Esophagus muscularis mucosa (tissue), 4 donors: ENCODE data around the gene ZNF735. TPM values are rescaled to one million over a fixed set of nuclear protein-coding genes. Genes with fewer than 3 reads are reported as not detected.
"Not testable (repeated sequence)": the region's sequence is repeated elsewhere in the genome, so short reads cannot be mapped to it uniquely, and the experiment has no call there.

Experiments
- DNase-seq: peaks from one replicate; pipeline ENCODE4 v3.0.0-alpha.2; 2017; ENCODE audit errors: extremely low spot score
- H3K27ac ChIP-seq, 4 donors: fragments of 200-600 bp; sonication (generic); replicated peaks in 1 of 4; 1 replicate in 3 of 4; 2 replicates in 1 of 4; pipeline ENCODE4 v1.5.1; 2016 to 2019; ENCODE audit warnings: mild to moderate bottlenecking in 1 of 4
- H3K27me3 ChIP-seq, 4 donors: fragments of 200-600 bp; sonication (generic); one replicate each; pipeline versions ENCODE4 v1.5.1 to v1.6.0; 2016 to 2019
- H3K36me3 ChIP-seq, 4 donors: fragments of 200-600 bp; sonication (generic); one replicate each; pipeline ENCODE4 v1.5.1; 2016 to 2019
- H3K4me1 ChIP-seq, 4 donors: fragments of 200-600 bp; sonication (generic); one replicate each; pipeline ENCODE4 v1.5.1; 2016 to 2019
- H3K4me3 ChIP-seq, 4 donors: fragments of 200-600 bp; sonication (generic); 1 replicate in 2 of 4; 2 replicates in 2 of 4; pipeline ENCODE4 v1.5.1; 2016 to 2019; ENCODE audit warnings: mild to moderate bottlenecking in 4 of 4, moderate library complexity in 1 of 4
- H3K9me3 ChIP-seq, 4 donors: fragments of 200-600 bp; sonication (generic); 1 replicate in 3 of 4; 2 replicates in 1 of 4; pipeline ENCODE4 v1.5.1; 2016 to 2019
- EP300 ChIP-seq: sonication (generic); formaldehyde crosslinking; IDR thresholded peaks from one replicate; pipeline ENCODE4 v1.6.1; 2017; ENCODE audit warnings: antibody characterized with exemption
- POLR2A ChIP-seq: fragments of 450-650 bp; IDR thresholded peaks from one replicate; pipeline ENCODE4 v1.6.1; 2017; ENCODE audit warnings: antibody characterized with exemption, moderate library complexity, mild to moderate bottlenecking, low read depth
- POLR2AphosphoS5 ChIP-seq, 2 donors: sonication (generic); formaldehyde crosslinking; IDR thresholded peaks; one replicate each; pipeline ENCODE4 v1.6.1; 2017; ENCODE audit warnings: antibody characterized with exemption in 2 of 2
- WGBS: methylation state at CpG from one replicate; pipeline ENCODE4 v1.1.5; 2018; 5-methylcytosine and 5-hydroxymethylcytosine counted together
- intact Hi-C: fragments of 100-400 bp; cut with DNase I; formaldehyde crosslinking; loops from one replicate; pipeline ENCODE4 v1.15.1; 2023
- total RNA-seq, 4 donors: library from RNA; depleted of rRNA; stranded (reverse); fragments of >200 nt; gene quantifications; one replicate each; pipeline versions ENCODE4 v1.1.0 to v1.2.1, GENCODE V29; 2016
- TF ChIP-seq, protein P1 (sequence below), 3 experiments: fragments of 200-600 bp in 2 of 3; fragments of 450-650 bp in 1 of 3; sonication (generic) in 2 of 3; IDR thresholded peaks; one replicate each; pipeline ENCODE4 v1.5.1; 2017 to 2019; ENCODE audit warnings: antibody characterized with exemption in 3 of 3, mild to moderate bottlenecking in 2 of 3, moderate library complexity in 1 of 3

Gene ZNF735
- total RNA-seq, 4 donors from 2014 or later = not detected

DNA sequence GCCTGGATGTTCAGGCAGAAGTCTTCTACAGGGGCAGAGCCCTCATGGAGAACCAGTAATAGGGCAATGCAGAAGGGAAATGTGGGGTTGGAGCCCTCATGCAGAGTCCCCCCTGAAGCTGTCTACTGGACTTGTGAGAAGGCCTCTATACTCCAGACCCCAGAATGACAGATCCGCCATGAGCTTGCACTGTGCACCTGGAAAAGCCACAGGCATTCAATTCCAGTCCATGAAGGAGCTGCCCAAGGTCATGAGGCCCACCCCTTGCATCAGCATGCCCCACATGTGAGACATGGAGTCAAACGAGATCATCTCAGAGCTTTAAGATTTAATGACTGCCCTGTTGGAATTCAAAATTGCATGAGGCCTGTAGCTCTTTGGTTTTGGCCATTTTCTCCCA is 16.4 kb downstream of the ZNF735 start:
- no peak for TF ChIP-seq EP300
- TF ChIP-seq, protein P1, sequence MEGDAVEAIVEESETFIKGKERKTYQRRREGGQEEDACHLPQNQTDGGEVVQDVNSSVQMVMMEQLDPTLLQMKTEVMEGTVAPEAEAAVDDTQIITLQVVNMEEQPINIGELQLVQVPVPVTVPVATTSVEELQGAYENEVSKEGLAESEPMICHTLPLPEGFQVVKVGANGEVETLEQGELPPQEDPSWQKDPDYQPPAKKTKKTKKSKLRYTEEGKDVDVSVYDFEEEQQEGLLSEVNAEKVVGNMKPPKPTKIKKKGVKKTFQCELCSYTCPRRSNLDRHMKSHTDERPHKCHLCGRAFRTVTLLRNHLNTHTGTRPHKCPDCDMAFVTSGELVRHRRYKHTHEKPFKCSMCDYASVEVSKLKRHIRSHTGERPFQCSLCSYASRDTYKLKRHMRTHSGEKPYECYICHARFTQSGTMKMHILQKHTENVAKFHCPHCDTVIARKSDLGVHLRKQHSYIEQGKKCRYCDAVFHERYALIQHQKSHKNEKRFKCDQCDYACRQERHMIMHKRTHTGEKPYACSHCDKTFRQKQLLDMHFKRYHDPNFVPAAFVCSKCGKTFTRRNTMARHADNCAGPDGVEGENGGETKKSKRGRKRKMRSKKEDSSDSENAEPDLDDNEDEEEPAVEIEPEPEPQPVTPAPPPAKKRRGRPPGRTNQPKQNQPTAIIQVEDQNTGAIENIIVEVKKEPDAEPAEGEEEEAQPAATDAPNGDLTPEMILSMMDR (IDR thresholded peaks at IDR 0.05) = no peak
- no peak for TF ChIP-seq POLR2A
- TF ChIP-seq POLR2AphosphoS5 (IDR thresholded peaks at IDR 0.05) = no peak
- peak; percentile 75 for DNase-seq
- H3K9me3 ChIP-seq = peaks cover 0 to 48% (median 37%) of the 10 kb centered on the region in 4 donors
- intact Hi-C loops = no loop called here
- 44% methylated on average over 1 of the region's 2 CpGs for WGBS
- H3K27ac ChIP-seq = no peak overlapping the region
- H3K36me3 ChIP-seq = no peaks in the 10 kb centered on the region
- no peaks in the 10 kb centered on the region for H3K27me3 ChIP-seq
- H3K4me3 ChIP-seq = no peak overlapping the region
- no peaks in the 10 kb centered on the region for H3K4me1 ChIP-seq

DNA sequence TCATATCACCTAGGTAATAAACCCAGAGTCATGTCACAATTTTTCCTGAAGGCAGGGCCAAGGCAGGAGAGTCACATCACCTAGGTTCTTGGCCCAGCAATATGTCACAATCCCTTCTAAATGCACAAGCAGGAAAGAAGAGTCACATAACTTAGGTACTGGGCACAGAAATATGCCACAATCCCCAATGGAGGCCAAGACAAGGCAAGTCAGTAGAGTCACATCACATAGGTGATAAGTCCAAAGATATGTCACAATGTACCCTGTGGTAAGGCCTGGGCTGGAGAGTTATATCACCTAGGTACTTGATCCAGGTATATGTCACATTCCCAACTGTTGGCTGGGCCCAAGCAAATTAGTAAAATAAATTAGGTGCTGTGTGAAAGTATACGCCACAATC is 21.2 kb downstream of the ZNF735 start, which contains the start of gene ZNF679:
TSS of gene ZNF679 (plus strand) at position 301 of the 400 bp plus-strand sequence. CDS start 20,644 bp downstream, outside the sequence.
- H3K36me3 ChIP-seq, intact Hi-C loops, H3K27me3 ChIP-seq, H3K4me1 ChIP-seq, H3K4me3 ChIP-seq, H3K27ac ChIP-seq, DNase-seq: not testable (repeated sequence)
- 95% methylated on average over 1 of the region's 1 CpG for WGBS
- peaks cover 0 to 14% (median 8%) of the 10 kb centered on the region in 4 donors for H3K9me3 ChIP-seq

DNA sequence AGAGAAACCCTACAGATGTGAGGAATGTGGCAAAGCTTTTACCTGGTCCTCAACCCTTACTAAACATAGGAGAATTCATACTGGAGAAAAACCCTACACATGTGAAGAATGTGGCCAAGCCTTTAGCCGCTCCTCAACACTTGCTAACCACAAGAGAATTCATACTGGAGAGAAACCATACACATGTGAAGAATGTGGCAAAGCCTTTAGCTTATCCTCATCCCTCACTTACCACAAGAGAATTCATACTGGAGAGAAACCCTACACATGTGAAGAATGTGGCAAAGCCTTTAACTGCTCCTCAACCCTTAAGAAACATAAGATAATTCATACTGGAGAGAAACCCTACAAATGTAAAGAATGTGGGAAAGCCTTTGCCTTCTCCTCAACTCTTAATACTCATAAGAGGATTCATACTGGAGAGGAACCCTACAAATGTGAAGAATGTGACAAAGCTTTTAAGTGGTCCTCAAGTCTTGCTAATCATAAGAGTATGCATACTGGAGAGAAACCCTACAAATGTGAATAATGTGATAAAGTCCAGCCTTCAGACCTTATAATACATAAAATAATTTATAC is 59.4 kb downstream of the ZNF735 start:
- 86% methylated on average over 1 of the region's 1 CpG for WGBS
- no peak overlapping the region for H3K27ac ChIP-seq
- DNase-seq = no peak
- no peak overlapping the region for H3K4me3 ChIP-seq
- intact Hi-C loops = no loop called here
- H3K36me3 ChIP-seq = no peaks in the 10 kb centered on the region
- TF ChIP-seq, protein P1 (IDR thresholded peaks at IDR 0.05) = no peak
- no peak for TF ChIP-seq POLR2AphosphoS5 (IDR thresholded peaks at IDR 0.05)
- no peak for TF ChIP-seq EP300
- no peak for TF ChIP-seq POLR2A
- H3K27me3 ChIP-seq = no peaks in the 10 kb centered on the region
- H3K4me1 ChIP-seq = no peaks in the 10 kb centered on the region
- peaks cover 0 to 42% (median 31%) of the 10 kb centered on the region in 4 donors for H3K9me3 ChIP-seq

Other genes with a start within 250 kb of the ZNF735 start
- gene ZNF722, start 208.4 kb upstream of the ZNF735 start, total RNA-seq = not detected
- 1 to 10 TPM in 3 of 4 donors, under 1 TPM in 1; 0.65 to 5.8 (median 3.4) TPM for gene ZNF727, start 161.8 kb upstream of the ZNF735 start, total RNA-seq
- not detected for gene ZNF679, start 21.3 kb downstream of the ZNF735 start, total RNA-seq
- gene ZNF736, start 106.8 kb downstream of the ZNF735 start, total RNA-seq = 1 to 10 TPM; 4.1 to 10.0 (median 4.7) TPM